ENCODE data around the gene CCND1. TPM values are rescaled to one million over a fixed set of nuclear protein-coding genes. Genes with fewer than 3 reads are reported as not detected.
A peak's percentile ranks its signal among the peaks of the same experiment; 100 is the strongest.

The CCND1 gene
- total and polyA plus RNA-seq, 2 of the 8 experiments (the other 6 are each of a cell fraction or from before 2014, with no cell fraction given) = 64.5 to 170 TPM

- TF ChIP-seq SIN3A (conservative IDR thresholded peaks at IDR 0.05 in 1 of 2, IDR thresholded peaks at IDR 0.05 in 1 of 2; ENCODE audit: low read depth in 1 of 2, low read length in 2 of 2) (0 out of 4 replicates have a peak, but pooled peaks of 1 of the 2 experiments have one; percentile 5), POLR2A (IDR thresholded peaks at IDR 0.05; ENCODE audit: control extremely low read depth in 1 of 2, low read depth in 2 of 2, low read length in 2 of 2) (peak in 1 of 2 experiments; percentile 66; a peak in 2 of 3 replicates), TAF1 (IDR thresholded peaks at IDR 0.05; ENCODE audit: low read depth, low read length) (no peak), SP4 (IDR thresholded peaks at IDR 0.05; ENCODE audit: low read length) (no peak), SP2 (IDR thresholded peaks at IDR 0.05; ENCODE audit: low read length) (no peak), TBP (IDR thresholded peaks at IDR 0.05; ENCODE audit: low read depth, low read length) (no peak), ATF3 (IDR thresholded peaks at IDR 0.05; ENCODE audit: insufficient read depth, low read depth, low read length) (no peak), GABPA (IDR thresholded peaks at IDR 0.05; ENCODE audit: borderline replicate concordance, insufficient read depth, low read length) (0 out of 2 replicates have a peak, but pooled peaks have one; percentile 14)
- TF ChIP-seq, protein P1, sequence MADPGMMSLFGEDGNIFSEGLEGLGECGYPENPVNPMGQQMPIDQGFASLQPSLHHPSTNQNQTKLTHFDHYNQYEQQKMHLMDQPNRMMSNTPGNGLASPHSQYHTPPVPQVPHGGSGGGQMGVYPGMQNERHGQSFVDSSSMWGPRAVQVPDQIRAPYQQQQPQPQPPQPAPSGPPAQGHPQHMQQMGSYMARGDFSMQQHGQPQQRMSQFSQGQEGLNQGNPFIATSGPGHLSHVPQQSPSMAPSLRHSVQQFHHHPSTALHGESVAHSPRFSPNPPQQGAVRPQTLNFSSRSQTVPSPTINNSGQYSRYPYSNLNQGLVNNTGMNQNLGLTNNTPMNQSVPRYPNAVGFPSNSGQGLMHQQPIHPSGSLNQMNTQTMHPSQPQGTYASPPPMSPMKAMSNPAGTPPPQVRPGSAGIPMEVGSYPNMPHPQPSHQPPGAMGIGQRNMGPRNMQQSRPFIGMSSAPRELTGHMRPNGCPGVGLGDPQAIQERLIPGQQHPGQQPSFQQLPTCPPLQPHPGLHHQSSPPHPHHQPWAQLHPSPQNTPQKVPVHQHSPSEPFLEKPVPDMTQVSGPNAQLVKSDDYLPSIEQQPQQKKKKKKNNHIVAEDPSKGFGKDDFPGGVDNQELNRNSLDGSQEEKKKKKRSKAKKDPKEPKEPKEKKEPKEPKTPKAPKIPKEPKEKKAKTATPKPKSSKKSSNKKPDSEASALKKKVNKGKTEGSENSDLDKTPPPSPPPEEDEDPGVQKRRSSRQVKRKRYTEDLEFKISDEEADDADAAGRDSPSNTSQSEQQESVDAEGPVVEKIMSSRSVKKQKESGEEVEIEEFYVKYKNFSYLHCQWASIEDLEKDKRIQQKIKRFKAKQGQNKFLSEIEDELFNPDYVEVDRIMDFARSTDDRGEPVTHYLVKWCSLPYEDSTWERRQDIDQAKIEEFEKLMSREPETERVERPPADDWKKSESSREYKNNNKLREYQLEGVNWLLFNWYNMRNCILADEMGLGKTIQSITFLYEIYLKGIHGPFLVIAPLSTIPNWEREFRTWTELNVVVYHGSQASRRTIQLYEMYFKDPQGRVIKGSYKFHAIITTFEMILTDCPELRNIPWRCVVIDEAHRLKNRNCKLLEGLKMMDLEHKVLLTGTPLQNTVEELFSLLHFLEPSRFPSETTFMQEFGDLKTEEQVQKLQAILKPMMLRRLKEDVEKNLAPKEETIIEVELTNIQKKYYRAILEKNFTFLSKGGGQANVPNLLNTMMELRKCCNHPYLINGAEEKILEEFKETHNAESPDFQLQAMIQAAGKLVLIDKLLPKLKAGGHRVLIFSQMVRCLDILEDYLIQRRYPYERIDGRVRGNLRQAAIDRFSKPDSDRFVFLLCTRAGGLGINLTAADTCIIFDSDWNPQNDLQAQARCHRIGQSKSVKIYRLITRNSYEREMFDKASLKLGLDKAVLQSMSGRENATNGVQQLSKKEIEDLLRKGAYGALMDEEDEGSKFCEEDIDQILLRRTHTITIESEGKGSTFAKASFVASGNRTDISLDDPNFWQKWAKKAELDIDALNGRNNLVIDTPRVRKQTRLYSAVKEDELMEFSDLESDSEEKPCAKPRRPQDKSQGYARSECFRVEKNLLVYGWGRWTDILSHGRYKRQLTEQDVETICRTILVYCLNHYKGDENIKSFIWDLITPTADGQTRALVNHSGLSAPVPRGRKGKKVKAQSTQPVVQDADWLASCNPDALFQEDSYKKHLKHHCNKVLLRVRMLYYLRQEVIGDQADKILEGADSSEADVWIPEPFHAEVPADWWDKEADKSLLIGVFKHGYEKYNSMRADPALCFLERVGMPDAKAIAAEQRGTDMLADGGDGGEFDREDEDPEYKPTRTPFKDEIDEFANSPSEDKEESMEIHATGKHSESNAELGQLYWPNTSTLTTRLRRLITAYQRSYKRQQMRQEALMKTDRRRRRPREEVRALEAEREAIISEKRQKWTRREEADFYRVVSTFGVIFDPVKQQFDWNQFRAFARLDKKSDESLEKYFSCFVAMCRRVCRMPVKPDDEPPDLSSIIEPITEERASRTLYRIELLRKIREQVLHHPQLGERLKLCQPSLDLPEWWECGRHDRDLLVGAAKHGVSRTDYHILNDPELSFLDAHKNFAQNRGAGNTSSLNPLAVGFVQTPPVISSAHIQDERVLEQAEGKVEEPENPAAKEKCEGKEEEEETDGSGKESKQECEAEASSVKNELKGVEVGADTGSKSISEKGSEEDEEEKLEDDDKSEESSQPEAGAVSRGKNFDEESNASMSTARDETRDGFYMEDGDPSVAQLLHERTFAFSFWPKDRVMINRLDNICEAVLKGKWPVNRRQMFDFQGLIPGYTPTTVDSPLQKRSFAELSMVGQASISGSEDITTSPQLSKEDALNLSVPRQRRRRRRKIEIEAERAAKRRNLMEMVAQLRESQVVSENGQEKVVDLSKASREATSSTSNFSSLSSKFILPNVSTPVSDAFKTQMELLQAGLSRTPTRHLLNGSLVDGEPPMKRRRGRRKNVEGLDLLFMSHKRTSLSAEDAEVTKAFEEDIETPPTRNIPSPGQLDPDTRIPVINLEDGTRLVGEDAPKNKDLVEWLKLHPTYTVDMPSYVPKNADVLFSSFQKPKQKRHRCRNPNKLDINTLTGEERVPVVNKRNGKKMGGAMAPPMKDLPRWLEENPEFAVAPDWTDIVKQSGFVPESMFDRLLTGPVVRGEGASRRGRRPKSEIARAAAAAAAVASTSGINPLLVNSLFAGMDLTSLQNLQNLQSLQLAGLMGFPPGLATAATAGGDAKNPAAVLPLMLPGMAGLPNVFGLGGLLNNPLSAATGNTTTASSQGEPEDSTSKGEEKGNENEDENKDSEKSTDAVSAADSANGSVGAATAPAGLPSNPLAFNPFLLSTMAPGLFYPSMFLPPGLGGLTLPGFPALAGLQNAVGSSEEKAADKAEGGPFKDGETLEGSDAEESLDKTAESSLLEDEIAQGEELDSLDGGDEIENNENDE (IDR thresholded peaks at IDR 0.05; ENCODE audit: insufficient replicate concordance, low read length) = no peak
- TF ChIP-seq, protein P2, sequence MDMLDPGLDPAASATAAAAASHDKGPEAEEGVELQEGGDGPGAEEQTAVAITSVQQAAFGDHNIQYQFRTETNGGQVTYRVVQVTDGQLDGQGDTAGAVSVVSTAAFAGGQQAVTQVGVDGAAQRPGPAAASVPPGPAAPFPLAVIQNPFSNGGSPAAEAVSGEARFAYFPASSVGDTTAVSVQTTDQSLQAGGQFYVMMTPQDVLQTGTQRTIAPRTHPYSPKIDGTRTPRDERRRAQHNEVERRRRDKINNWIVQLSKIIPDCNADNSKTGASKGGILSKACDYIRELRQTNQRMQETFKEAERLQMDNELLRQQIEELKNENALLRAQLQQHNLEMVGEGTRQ (IDR thresholded peaks at IDR 0.05; ENCODE audit: low read length) = no peak
These were observed 61.3 kb downstream of the CCND1 start (continued) for GRCh38 chr11:69702239-69702691.

Data from H1 (cell line).